ENCODE data around the gene GNA14.

DNA sequence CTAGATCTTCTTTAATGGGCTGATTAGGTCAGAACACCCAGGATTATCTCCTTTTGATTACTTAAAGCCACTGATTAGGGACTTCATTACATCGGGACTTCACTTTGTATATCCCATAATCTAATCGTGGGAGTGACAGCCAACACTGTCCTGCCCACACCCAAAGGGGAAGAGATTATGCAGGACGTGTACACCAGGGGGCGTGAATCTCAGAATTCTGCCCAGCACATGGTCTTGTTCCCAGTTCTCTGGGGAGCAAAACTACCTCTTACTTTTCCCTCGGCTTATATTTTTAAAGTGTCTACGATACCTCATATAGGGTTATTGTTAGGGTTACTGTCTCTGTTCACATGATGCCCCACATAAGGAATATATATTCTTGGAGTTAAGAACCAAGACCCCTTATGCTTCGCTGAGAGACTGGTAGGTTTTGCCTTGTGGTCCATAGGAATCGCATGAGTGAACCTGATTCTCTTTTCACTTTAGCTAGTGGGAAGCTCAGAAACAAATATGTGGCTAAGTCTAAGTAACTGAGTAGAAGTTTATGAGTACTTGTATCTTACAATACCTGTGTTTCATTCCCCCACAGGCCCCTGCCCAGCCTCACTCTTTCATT lies 192.7 kb downstream of the GNA14 start:
- TF ChIP-seq EZH2phosphoT487 (IDR thresholded peaks at IDR 0.05; ENCODE audit: borderline replicate concordance, low read length): no peak
- TF ChIP-seq, protein P1, sequence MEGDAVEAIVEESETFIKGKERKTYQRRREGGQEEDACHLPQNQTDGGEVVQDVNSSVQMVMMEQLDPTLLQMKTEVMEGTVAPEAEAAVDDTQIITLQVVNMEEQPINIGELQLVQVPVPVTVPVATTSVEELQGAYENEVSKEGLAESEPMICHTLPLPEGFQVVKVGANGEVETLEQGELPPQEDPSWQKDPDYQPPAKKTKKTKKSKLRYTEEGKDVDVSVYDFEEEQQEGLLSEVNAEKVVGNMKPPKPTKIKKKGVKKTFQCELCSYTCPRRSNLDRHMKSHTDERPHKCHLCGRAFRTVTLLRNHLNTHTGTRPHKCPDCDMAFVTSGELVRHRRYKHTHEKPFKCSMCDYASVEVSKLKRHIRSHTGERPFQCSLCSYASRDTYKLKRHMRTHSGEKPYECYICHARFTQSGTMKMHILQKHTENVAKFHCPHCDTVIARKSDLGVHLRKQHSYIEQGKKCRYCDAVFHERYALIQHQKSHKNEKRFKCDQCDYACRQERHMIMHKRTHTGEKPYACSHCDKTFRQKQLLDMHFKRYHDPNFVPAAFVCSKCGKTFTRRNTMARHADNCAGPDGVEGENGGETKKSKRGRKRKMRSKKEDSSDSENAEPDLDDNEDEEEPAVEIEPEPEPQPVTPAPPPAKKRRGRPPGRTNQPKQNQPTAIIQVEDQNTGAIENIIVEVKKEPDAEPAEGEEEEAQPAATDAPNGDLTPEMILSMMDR (conservative IDR thresholded peaks at IDR 0.05; ENCODE audit: low read depth, low read length): peak; percentile 69

Data from PC-3 (cell line).